SU-DHL-6 (cell line): Measurements from ENCODE around the gene VSTM2L.

Source experiments
- CTCF ChIP-seq: fragments of 200-600 bp; sonication (generic); IDR thresholded peaks from one replicate; pipeline ENCODE4 v1.5.1; 2017; ENCODE audit warnings: antibody characterized with exemption, mild to moderate bottlenecking, low read length, moderate library complexity; ENCODE audit not compliant: insufficient read depth, poor library complexity, severe bottlenecking
- EZH2phosphoT487 ChIP-seq: fragments of 200-600 bp; sonication (generic), shearing (Covaris generic); conservative IDR thresholded peaks from 2 replicates; pipeline ENCODE4 v1.6.1; 2018; ENCODE audit warnings: mild to moderate bottlenecking, antibody characterized with exemption, low read length, moderate library complexity, mixed read lengths

- TF ChIP-seq EZH2phosphoT487 (no peak), CTCF (no peak)
These were observed 34.0 kb upstream of the VSTM2L start for GRCh38 chr20:37868851-37869333.
